Measurements from ENCODE around the gene TET3. TPM values are rescaled to one million over a fixed set of nuclear protein-coding genes. Genes with fewer than 3 reads are reported as not detected.
A peak's percentile ranks its signal among the peaks of the same experiment; 100 is the strongest.

The TET3 gene
- 1 to 10 TPM; 3.2 to 3.7 (median 3.4) TPM for total RNA-seq (2021; fragmentation: NEBNext Ultra II Directional; extraction: Animal tissue kit (Norgen Biotek cat#: 25700))
- long read RNA-seq, partial matches to known transcripts: 0 of 1 reads
- long read RNA-seq, other reads (novel, unspliced or antisense): 1 of 1 reads

DNA sequence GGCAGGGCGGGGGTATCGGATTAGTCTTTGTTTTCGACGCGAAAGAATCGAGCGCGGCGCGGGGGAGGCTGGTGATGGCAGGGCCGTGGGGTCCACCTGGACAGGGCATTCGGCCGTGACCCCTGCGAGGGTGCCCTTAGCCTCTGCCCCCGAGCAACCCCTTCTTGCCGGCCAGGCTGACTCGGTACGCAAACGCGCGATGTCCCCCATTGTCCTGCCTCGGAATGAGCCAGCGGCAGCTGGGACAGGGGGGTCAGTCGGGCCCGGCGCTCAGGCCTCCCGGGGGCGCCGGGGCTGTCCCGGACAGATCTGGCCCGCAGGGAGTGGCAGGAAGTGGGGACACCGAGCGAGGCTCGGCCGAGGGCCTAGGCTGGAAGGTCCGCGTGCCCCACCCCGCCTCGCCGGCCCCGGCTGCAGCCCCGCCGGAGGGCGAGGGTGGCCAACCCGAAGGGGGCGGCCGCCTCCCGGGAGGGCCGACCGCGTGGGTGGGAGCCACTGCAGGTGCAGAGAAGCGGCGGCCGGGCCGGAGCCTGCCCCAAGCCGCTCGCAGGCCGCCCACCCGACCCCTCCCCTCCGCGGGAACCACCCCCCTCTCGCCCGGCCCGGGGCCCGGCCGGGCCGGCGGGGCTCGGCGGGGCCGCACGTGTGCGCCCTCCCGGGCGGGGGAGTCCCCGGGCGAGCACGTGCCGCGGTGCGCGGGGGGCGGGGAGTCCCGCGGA lies at the start of gene TET3:
TET3 (plus strand) TSS at position 708 of the 719 bp plus-strand sequence. CDS start 1,494 bp downstream, outside the sequence.
- TF ChIP-seq CTCF (IDR thresholded peaks at IDR 0.05): no peak
- Mint-ChIP-seq H3K27me3 (ENCODE audit: insufficient read depth) (peaks cover 4% of the 10 kb centered on the region; the same call in 1 of the 2 replicates), H3K4me1 (ENCODE audit: low read depth) (peaks cover 67% of the 10 kb centered on the region), H3K36me3 (ENCODE audit: low read depth) (peaks cover 19% of the 10 kb centered on the region), H3K9me3 (no peaks in the 10 kb centered on the region), H3K27ac (peak within 1 kb of the TSS; percentile 67), H3K4me3 (peak within 1 kb of the TSS; percentile 85)
- no peak for DNase-seq

DNA sequence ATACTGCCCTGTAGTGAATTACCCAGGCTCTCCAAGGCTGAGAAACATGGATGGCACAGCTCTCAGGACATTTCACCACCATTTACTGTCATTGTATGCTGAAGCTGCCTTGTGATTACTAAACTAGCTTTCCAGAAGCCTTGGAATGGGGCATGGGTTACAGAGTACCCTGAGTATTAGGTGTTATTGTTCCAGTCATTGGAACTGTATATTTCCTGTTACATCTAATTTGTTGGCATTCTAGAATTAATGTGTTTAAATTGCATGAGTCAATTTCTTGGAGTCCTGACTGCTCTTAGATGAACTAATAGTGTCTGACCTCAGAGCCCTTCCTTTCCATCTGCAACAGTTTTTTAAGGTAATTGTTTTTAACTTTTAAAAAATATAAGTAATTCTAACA lies 49.1 kb upstream of the TET3 start:
- Mint-ChIP-seq H3K27me3 (ENCODE audit: insufficient read depth) (no peaks in the 10 kb centered on the region), H3K36me3 (ENCODE audit: low read depth) (peaks cover 32% of the 10 kb centered on the region), H3K4me1 (ENCODE audit: low read depth) (peaks cover 84% of the 10 kb centered on the region), H3K9me3 (no peaks in the 10 kb centered on the region), H3K27ac (no peak overlapping the region), H3K4me3 (no peak overlapping the region)
- no peak for DNase-seq
- no peak for TF ChIP-seq CTCF (IDR thresholded peaks at IDR 0.05)

GRCh38 chr2:73937103-73937885 lies 47.4 kb upstream of the TET3 start:
- no peak for DNase-seq
- H3K27ac Mint-ChIP-seq: no peak overlapping the region
- no peak overlapping the region for H3K4me3 Mint-ChIP-seq
- no peaks in the 10 kb centered on the region for H3K9me3 Mint-ChIP-seq
- no peak for TF ChIP-seq CTCF (IDR thresholded peaks at IDR 0.05)
- H3K27me3 Mint-ChIP-seq (ENCODE audit: insufficient read depth): no peaks in the 10 kb centered on the region
- peaks cover 76% of the 10 kb centered on the region for H3K4me1 Mint-ChIP-seq (ENCODE audit: low read depth)
- H3K36me3 Mint-ChIP-seq (ENCODE audit: low read depth): peaks cover 37% of the 10 kb centered on the region

DNA sequence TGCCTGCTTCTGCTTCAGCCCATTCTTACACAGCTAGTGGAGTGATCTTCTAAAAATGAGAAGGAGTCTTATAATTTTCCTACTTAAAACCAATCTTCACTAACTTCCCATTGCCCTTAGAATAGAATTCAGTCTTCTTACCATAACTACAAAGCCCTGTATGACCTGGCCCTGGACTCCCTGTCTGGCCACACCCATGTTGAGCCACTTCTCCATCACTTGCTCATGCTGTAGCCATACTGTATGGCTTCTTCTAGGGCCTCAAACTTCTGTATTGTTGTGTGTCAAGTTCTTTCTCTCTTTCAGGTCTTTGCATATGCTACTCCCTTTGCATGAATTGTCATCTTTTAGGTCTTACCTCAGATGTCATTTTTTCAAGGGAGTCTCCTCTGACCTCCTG lies 46.8 kb upstream of the TET3 start:
- no peak for DNase-seq
- Mint-ChIP-seq H3K27me3 (ENCODE audit: insufficient read depth) (no peaks in the 10 kb centered on the region), H3K9me3 (no peaks in the 10 kb centered on the region), H3K4me1 (ENCODE audit: low read depth) (peaks cover 70% of the 10 kb centered on the region), H3K4me3 (no peak overlapping the region), H3K27ac (no peak overlapping the region), H3K36me3 (ENCODE audit: low read depth) (peaks cover 36% of the 10 kb centered on the region)
- TF ChIP-seq CTCF (IDR thresholded peaks at IDR 0.05): no peak

DNA sequence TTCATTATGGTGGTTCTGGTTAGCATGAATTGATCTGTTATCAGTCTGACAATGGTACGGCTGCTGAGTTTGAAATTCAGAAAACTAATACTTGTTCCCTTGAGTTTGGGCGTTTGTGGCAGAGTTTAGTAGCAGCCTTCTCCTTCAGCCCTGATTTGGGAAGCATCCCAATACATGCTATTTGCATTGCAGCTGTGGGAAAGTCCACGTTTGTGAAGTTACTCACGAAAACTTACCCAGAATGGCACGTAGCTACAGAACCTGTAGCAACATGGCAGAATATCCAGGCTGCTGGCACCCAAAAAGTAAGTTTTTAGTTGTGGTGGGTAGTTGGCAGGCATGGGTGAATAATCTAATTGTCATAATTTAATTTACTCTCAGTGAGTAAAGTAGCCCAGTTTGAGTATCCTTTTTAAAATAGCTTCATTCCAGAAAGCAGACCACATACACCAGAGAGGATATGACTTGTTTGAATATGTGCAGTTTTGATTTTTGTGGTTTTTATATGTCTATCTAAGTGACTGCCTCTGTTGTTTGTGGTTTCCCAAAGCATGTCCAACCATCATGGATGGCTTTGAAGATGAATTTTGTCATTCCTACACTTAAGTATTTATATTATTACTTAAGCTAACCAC lies 45.9 kb upstream of the TET3 start:
- Mint-ChIP-seq H3K9me3 (no peaks in the 10 kb centered on the region), H3K27me3 (ENCODE audit: insufficient read depth) (no peaks in the 10 kb centered on the region), H3K4me1 (ENCODE audit: low read depth) (peaks cover 63% of the 10 kb centered on the region), H3K4me3 (no peak overlapping the region), H3K27ac (peak overlapping the region; percentile 51), H3K36me3 (ENCODE audit: low read depth) (peaks cover 30% of the 10 kb centered on the region)
- no peak for TF ChIP-seq CTCF (IDR thresholded peaks at IDR 0.05)
- peak; percentile 73 for DNase-seq
